Neutrophil (primary cell): ENCODE measurements around the gene CFAP221.
"Not testable (repeated sequence)": the region's sequence is repeated elsewhere in the genome, so short reads cannot be mapped to it uniquely, and the experiment has no call there.

Experiments
- H3K27ac ChIP-seq: fragments of 200-600 bp; sonication (generic); 2 replicates; pipeline ENCODE4 v1.5.1; 2016; ENCODE audit warnings: mild to moderate bottlenecking, moderate library complexity
- H3K27me3 ChIP-seq: fragments of 200-600 bp; sonication (generic); 2 replicates; pipeline ENCODE4 v1.6.0; 2016; ENCODE audit warnings: mild to moderate bottlenecking
- H3K36me3 ChIP-seq: fragments of 200-600 bp; sonication (generic); 2 replicates; pipeline ENCODE4 v1.5.1; 2017
- H3K4me1 ChIP-seq, 2 experiments: fragments of 200-600 bp in 1 of 2; sonication (generic) in 1 of 2; 1 replicate in 1 of 2; 2 replicates in 1 of 2; pipeline versions ENCODE4 v1.5.1 to v1.6.1; 2013 to 2016; ENCODE audit warnings: low read depth in 1 of 2, low read length in 1 of 2, mild to moderate bottlenecking in 1 of 2, moderate library complexity in 1 of 2; ENCODE audit not compliant: control insufficient read depth in 1 of 2, insufficient read depth in 1 of 2
- H3K4me3 ChIP-seq, 2 experiments: fragments of 200-600 bp in 1 of 2; sonication (generic) in 1 of 2; 1 replicate in 1 of 2; 2 replicates in 1 of 2; pipeline ENCODE4 v1.5.1; 2013 to 2016; ENCODE audit warnings: low read depth in 1 of 2, low read length in 1 of 2, mild to moderate bottlenecking in 1 of 2, moderate library complexity in 1 of 2
- H3K9me3 ChIP-seq: fragments of 200-600 bp; sonication (generic); 2 replicates; pipeline ENCODE4 v1.5.1; 2016
- CTCF ChIP-seq: fragments of 200-600 bp; sonication (generic); IDR thresholded peaks from 2 replicates; pipeline ENCODE4 v1.5.1; 2016; ENCODE audit warnings: antibody characterized with exemption

Gene CFAP221

GRCh38 chr2:119609337-119609736 lies 65.1 kb downstream of the CFAP221 start:
- Histone ChIP-seq H3K27ac (no peak overlapping the region), H3K9me3 (no peaks in the 10 kb centered on the region), H3K4me1 (no peaks in the 10 kb centered on the region), H3K4me3 (no peak overlapping the region), H3K36me3 (no peaks in the 10 kb centered on the region), H3K27me3 (peaks cover 34% of the 10 kb centered on the region)
- TF ChIP-seq CTCF = no peak

- not testable (repeated sequence) for H3K36me3 ChIP-seq
These were observed 69.9 kb downstream of the CFAP221 start for GRCh38 chr2:119614140-119614539.

GRCh38 chr2:119616421-119616820 lies 72.2 kb downstream of the CFAP221 start:
- no peaks in the 10 kb centered on the region for H3K36me3 ChIP-seq
- no peak overlapping the region for H3K27ac ChIP-seq
- H3K4me1 ChIP-seq = no peaks in the 10 kb centered on the region
- no peaks in the 10 kb centered on the region for H3K27me3 ChIP-seq
- H3K4me3 ChIP-seq = no peak overlapping the region
- peaks cover 3% of the 10 kb centered on the region for H3K9me3 ChIP-seq
- TF ChIP-seq CTCF = no peak

More at GRCh38 chr2:119614140-119614539, 69.9 kb downstream of the CFAP221 start:
- not testable (repeated sequence) for H3K27me3 ChIP-seq, H3K9me3 ChIP-seq, H3K4me1 ChIP-seq, H3K4me3 ChIP-seq, H3K27ac ChIP-seq

GRCh38 chr2:119617455-119617854 lies 73.2 kb downstream of the CFAP221 start:
- TF ChIP-seq CTCF = no peak
- Histone ChIP-seq H3K4me3 (no peak overlapping the region), H3K4me1 (no peaks in the 10 kb centered on the region), H3K27ac (no peak overlapping the region), H3K9me3 (peaks cover 3% of the 10 kb centered on the region), H3K36me3 (no peaks in the 10 kb centered on the region), H3K27me3 (no peaks in the 10 kb centered on the region)

- H3K9me3 ChIP-seq = not testable (repeated sequence)
These were observed 74.5 kb downstream of the CFAP221 start for GRCh38 chr2:119618725-119619124.

GRCh38 chr2:119625226-119625625 lies 81.0 kb downstream of the CFAP221 start:
- Histone ChIP-seq H3K4me3 (no peak overlapping the region), H3K27me3 (no peaks in the 10 kb centered on the region), H3K36me3 (no peaks in the 10 kb centered on the region), H3K4me1 (no peaks in the 10 kb centered on the region), H3K9me3 (no peaks in the 10 kb centered on the region), H3K27ac (no peak overlapping the region)
- no peak for TF ChIP-seq CTCF

More at GRCh38 chr2:119618725-119619124, 74.5 kb downstream of the CFAP221 start:
- not testable (repeated sequence) for H3K27ac ChIP-seq, H3K4me1 ChIP-seq, H3K4me3 ChIP-seq, H3K27me3 ChIP-seq, H3K36me3 ChIP-seq

GRCh38 chr2:119629323-119629825 lies 85.1 kb downstream of the CFAP221 start:
- no peak overlapping the region for H3K4me3 ChIP-seq
- no peaks in the 10 kb centered on the region for H3K36me3 ChIP-seq
- TF ChIP-seq CTCF = no peak
- H3K27me3 ChIP-seq = no peaks in the 10 kb centered on the region
- H3K9me3 ChIP-seq = no peaks in the 10 kb centered on the region
- no peaks in the 10 kb centered on the region for H3K4me1 ChIP-seq
- no peak overlapping the region for H3K27ac ChIP-seq
